SU-DHL-6 (cell line): ENCODE results near the gene PBXIP1.

ENCODE experiments used
- CTCF ChIP-seq: fragments of 200-600 bp; sonication (generic); IDR thresholded peaks from one replicate; pipeline ENCODE4 v1.5.1; 2017; ENCODE audit warnings: antibody characterized with exemption, mild to moderate bottlenecking, low read length, moderate library complexity; ENCODE audit not compliant: insufficient read depth, poor library complexity, severe bottlenecking
- EZH2phosphoT487 ChIP-seq: fragments of 200-600 bp; sonication (generic), shearing (Covaris generic); conservative IDR thresholded peaks from 2 replicates; pipeline ENCODE4 v1.6.1; 2018; ENCODE audit warnings: mild to moderate bottlenecking, antibody characterized with exemption, low read length, moderate library complexity, mixed read lengths

GRCh38 chr1:154962795-154963330 is 7.0 kb upstream of the PBXIP1 start:
- TF ChIP-seq CTCF (no peak), EZH2phosphoT487 (no peak)
